GM12801 (cell line): ENCODE measurements around the gene RNLS.

Experiments
- TF ChIP-seq, protein P1 (sequence below): IDR thresholded peaks from one replicate; pipeline ENCODE4 v1.5.1; 2011; ENCODE audit warnings: control low read depth; ENCODE audit not compliant: insufficient read length; ENCODE audit errors: extremely low read depth

Gene RNLS

DNA sequence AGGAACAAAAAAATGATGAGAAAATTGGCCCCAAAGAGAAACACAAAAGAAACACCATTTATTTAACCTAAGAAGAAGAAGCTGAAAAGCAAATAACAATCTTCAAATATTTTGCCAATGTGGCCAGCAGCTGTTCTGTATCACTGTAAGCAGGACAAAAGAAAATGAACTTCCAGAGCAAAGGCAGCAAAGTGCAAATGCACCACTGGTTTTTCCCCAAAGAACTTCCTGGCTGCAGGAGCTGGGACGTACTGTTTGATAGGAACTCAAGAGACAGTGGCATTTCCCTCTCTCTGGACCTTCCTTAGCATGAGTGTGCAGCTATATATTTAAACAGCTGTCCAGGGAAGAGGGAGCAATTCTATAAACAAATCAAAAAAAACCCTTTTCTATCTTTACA is 60.4 kb downstream of the RNLS start:
- TF ChIP-seq, protein P1, sequence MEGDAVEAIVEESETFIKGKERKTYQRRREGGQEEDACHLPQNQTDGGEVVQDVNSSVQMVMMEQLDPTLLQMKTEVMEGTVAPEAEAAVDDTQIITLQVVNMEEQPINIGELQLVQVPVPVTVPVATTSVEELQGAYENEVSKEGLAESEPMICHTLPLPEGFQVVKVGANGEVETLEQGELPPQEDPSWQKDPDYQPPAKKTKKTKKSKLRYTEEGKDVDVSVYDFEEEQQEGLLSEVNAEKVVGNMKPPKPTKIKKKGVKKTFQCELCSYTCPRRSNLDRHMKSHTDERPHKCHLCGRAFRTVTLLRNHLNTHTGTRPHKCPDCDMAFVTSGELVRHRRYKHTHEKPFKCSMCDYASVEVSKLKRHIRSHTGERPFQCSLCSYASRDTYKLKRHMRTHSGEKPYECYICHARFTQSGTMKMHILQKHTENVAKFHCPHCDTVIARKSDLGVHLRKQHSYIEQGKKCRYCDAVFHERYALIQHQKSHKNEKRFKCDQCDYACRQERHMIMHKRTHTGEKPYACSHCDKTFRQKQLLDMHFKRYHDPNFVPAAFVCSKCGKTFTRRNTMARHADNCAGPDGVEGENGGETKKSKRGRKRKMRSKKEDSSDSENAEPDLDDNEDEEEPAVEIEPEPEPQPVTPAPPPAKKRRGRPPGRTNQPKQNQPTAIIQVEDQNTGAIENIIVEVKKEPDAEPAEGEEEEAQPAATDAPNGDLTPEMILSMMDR: no peak

DNA sequence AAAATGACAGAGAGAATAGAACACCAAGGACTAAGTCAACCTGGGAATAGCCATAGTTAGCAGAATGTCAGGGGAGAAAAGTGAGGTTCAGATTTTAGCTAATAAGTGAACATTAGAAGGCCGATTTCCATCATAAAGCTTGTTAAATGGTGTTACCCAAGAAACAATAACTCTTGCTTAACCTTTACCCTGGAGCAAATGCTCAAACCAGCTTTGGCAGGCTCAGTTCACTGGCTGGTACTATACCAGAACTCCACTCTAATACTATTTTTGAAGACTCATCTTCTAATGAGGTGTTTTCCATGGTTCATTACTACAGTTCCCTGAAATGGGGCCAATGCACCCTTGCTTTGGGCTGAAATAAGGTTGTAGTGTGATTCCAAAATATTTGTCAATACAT is 61.3 kb downstream of the RNLS start:
- TF ChIP-seq, protein P1: no peak

DNA sequence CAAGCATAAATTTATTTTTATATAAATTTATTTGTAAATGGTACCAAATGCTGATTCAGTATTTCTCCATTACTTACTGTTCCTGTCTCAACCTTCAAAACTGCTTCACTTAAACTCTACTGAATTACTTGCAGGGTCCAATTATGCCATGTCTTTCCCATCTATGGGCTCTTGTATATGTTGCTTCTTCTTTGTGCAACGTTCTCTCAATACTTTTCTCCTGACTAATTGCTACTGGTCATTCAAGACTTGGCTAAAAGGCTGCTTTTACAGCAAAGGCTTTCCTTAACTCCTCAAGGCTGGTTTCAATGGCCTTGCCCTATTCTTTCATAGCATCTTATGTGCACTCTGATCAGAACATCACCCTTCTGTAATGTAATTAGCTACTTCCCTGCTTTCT is 67.9 kb downstream of the RNLS start:
- TF ChIP-seq, protein P1: no peak

DNA sequence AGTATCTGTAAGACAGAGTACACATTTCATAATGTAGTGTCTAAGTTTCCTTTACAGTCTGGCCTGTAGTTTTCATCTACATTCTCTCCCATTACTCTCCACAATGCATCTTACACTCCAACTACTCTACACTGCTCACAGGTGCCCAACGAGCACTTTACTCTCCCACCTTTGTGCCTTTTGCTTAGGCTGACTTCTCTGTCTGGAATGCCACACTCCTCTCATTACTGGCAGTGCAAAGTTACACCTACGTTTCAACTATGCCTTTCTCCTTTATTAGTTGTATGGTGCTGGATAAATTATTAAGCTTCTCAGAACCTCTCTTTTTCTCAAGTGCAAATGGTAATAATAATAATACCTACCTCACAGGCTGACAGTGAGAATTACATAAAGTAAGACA is 70.5 kb downstream of the RNLS start:
- TF ChIP-seq, protein P1: no peak

DNA sequence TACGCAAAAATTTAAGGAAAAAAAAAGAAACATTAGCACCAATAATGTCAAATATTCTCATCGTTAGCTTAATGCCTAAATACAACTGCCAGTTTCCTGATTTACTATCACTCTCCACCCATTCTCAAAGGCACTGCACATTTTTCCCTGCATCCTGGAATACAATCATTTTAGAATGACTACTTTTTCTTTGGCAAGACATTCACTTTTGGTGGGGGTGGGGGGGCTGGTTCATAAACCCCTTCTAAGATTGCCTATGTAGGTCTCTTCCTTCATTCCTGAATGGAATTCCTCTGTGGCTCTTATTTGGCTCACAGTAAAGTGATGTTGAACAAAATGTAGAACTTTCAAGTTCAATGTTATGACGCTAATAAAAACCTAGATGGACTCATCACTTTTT is 74.3 kb downstream of the RNLS start:
- TF ChIP-seq, protein P1: no peak

DNA sequence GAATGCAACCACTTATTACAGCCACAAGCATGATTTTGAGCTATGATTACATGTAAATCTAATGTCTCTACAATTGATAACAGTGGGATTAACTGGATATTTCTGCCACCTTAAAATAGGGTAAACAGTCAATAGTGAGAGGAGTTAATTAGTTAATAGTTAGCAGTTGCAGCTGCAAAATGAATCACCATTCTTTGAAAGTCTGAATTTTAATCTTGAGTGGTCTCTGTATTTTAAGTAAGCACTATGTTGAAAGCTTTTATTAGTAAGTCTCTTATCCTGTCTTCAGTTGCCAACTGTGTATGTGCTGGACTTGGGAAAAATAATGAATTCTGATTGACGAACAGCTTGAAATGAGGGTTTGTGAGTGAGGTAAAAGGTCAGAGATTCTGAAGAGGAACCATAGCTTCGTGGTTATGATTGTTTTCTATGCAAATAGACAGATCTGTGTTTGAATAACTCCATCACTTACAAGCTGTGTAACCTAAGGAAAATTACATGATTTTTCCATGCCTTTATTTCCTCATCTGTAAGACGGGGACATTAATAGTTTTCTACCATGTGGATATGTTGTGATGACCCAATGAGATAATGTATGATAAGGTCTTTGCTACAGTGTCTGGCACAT is 75.2 kb downstream of the RNLS start:
- TF ChIP-seq, protein P1: no peak

DNA sequence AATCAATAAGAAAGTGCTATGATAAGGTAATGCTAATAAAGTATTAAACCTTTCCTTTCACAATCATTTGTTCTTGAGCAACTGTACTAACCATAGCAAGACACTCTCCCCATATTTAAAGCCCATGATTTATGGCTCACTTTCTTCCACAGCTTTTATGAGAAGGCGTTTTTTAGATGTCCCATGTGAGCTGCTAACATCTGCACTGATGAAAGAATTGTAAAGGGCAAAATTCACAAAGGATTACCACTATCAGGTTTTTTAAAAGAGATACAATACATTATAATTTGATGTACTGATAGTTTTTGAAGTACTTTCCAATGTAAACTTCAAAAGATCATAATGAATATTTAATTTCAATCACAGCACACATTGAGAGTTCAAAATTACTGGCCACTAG is 75.7 kb downstream of the RNLS start:
- TF ChIP-seq, protein P1: no peak
